ENCODE data around the gene WWOX. TPM values are rescaled to one million over a fixed set of nuclear protein-coding genes. Genes with fewer than 3 reads are reported as not detected.

Gene WWOX
- total and polyA plus RNA-seq, 2 experiments from 2014 or later: 17.0 to 39.8 TPM

- no peak for DNase-seq (ENCODE audit: low spot score)
- Histone ChIP-seq H3K79me2 (no peaks in the 10 kb centered on the region), H4K20me1 (ENCODE audit: insufficient read depth, poor library complexity, severe bottlenecking) (no peaks in the 10 kb centered on the region), H3K9me2 (replicated peaks; ENCODE audit: insufficient read depth) (no peaks in the 10 kb centered on the region), H3K4me2 (no peak overlapping the region), H3K4me1 (ENCODE audit: insufficient read depth) (no peaks in the 10 kb centered on the region), H3K27me3 (no peaks in the 10 kb centered on the region), H2AFZ (no peak overlapping the region), H3K27ac (no peak overlapping the region), H3K4me3 (no peak overlapping the region), H3K9me3 (ENCODE audit: low read depth) (no peaks in the 10 kb centered on the region), H3K36me3 (replicated peaks; ENCODE audit: insufficient read depth, low read depth) (no peaks in the 10 kb centered on the region)
- 75% methylated on average over 5 of the region's 5 CpGs for WGBS (ENCODE audit: low lambda C conversion rate, missing lambda C conversion rate)
- TF ChIP-seq EZH2phosphoT487 (IDR thresholded peaks at IDR 0.05; ENCODE audit: low read depth, severe bottlenecking, unreplicated experiment): no peak
Observed at GRCh38 chr16:78571898-78572358, 472.5 kb downstream of the WWOX start.

GRCh38 chr16:78574571-78574970, 475.1 kb downstream of the WWOX start:
- H3K4me3 ChIP-seq: no peak overlapping the region
- no peaks in the 10 kb centered on the region for H3K4me1 ChIP-seq (ENCODE audit: insufficient read depth)
- no peak for TF ChIP-seq EZH2 (IDR thresholded peaks at IDR 0.05; ENCODE audit: borderline replicate concordance)
- TF ChIP-seq CTCF (IDR thresholded peaks at IDR 0.05; ENCODE audit: poor library complexity): no peak
- no peak for TF ChIP-seq EZH2phosphoT487 (IDR thresholded peaks at IDR 0.05; ENCODE audit: low read depth, severe bottlenecking, unreplicated experiment)
- no peak overlapping the region for H3K4me2 ChIP-seq
- H3K79me2 ChIP-seq: no peaks in the 10 kb centered on the region
- H3K27me3 ChIP-seq: no peaks in the 10 kb centered on the region
- H3K27ac ChIP-seq: no peak overlapping the region
- no peaks in the 10 kb centered on the region for H4K20me1 ChIP-seq (ENCODE audit: insufficient read depth, poor library complexity, severe bottlenecking)
- H3K36me3 ChIP-seq (replicated peaks; ENCODE audit: insufficient read depth, low read depth): no peaks in the 10 kb centered on the region
- DNase-seq (ENCODE audit: low spot score): no peak
- no peaks in the 10 kb centered on the region for H3K9me2 ChIP-seq (replicated peaks; ENCODE audit: insufficient read depth)
- no peak overlapping the region for H2AFZ ChIP-seq
- 96% methylated on average over 2 of the region's 2 CpGs for WGBS (ENCODE audit: low lambda C conversion rate, missing lambda C conversion rate)
- no peaks in the 10 kb centered on the region for H3K9me3 ChIP-seq (ENCODE audit: low read depth)

GRCh38 chr16:78576941-78577340, 477.5 kb downstream of the WWOX start:
- Histone ChIP-seq H3K4me2 (no peak overlapping the region), H3K9me2 (replicated peaks; ENCODE audit: insufficient read depth) (no peaks in the 10 kb centered on the region), H3K9me3 (ENCODE audit: low read depth) (no peaks in the 10 kb centered on the region), H3K36me3 (replicated peaks; ENCODE audit: insufficient read depth, low read depth) (no peaks in the 10 kb centered on the region), H2AFZ (no peak overlapping the region), H3K79me2 (no peaks in the 10 kb centered on the region), H4K20me1 (ENCODE audit: insufficient read depth, poor library complexity, severe bottlenecking) (no peaks in the 10 kb centered on the region), H3K27ac (no peak overlapping the region), H3K27me3 (no peaks in the 10 kb centered on the region), H3K4me3 (no peak overlapping the region), H3K4me1 (ENCODE audit: insufficient read depth) (no peaks in the 10 kb centered on the region)
- TF ChIP-seq EZH2phosphoT487 (IDR thresholded peaks at IDR 0.05; ENCODE audit: low read depth, severe bottlenecking, unreplicated experiment) (no peak), CTCF (IDR thresholded peaks at IDR 0.05; ENCODE audit: poor library complexity) (no peak), EZH2 (IDR thresholded peaks at IDR 0.05; ENCODE audit: borderline replicate concordance) (no peak)
- no peak for DNase-seq (ENCODE audit: low spot score)

GRCh38 chr16:78577630-78578029, 478.2 kb downstream of the WWOX start:
- 91% methylated on average over 6 of the region's 6 CpGs for whole genome bisulfite sequencing (ENCODE audit: low lambda C conversion rate, missing lambda C conversion rate)
- DNase-seq (ENCODE audit: low spot score): no peak

More at GRCh38 chr16:78577630-78578029, 478.2 kb downstream of the WWOX start:
- no peaks in the 10 kb centered on the region for H3K9me3 ChIP-seq (ENCODE audit: low read depth)
- H3K79me2 ChIP-seq: no peaks in the 10 kb centered on the region
- TF ChIP-seq EZH2 (IDR thresholded peaks at IDR 0.05; ENCODE audit: borderline replicate concordance) (no peak), CTCF (IDR thresholded peaks at IDR 0.05; ENCODE audit: poor library complexity) (no peak), EZH2phosphoT487 (IDR thresholded peaks at IDR 0.05; ENCODE audit: low read depth, severe bottlenecking, unreplicated experiment) (no peak)
- no peak overlapping the region for H3K4me3 ChIP-seq
- no peak overlapping the region for H3K4me2 ChIP-seq
- no peak overlapping the region for H2AFZ ChIP-seq
- no peaks in the 10 kb centered on the region for H3K36me3 ChIP-seq (replicated peaks; ENCODE audit: insufficient read depth, low read depth)
- no peaks in the 10 kb centered on the region for H3K9me2 ChIP-seq (replicated peaks; ENCODE audit: insufficient read depth)
- H3K27ac ChIP-seq: no peak overlapping the region
- H4K20me1 ChIP-seq (ENCODE audit: insufficient read depth, poor library complexity, severe bottlenecking): no peaks in the 10 kb centered on the region
- no peaks in the 10 kb centered on the region for H3K27me3 ChIP-seq
- no peaks in the 10 kb centered on the region for H3K4me1 ChIP-seq (ENCODE audit: insufficient read depth)

Measured in hepatocyte (in vitro differentiated cells).